Fibroblast of villous mesenchyme (primary cell): ENCODE data around the gene SMARCD2. TPM values are rescaled to one million over a fixed set of nuclear protein-coding genes. Genes with fewer than 3 reads are reported as not detected.

Experiments used
- DNase-seq: peaks from one replicate; pipeline ENCODE4 v3.0.0-alpha.2; 2010; ENCODE audit warnings: low read depth
- H3K4me3 ChIP-seq: 2 replicates; pipeline ENCODE4 v1.5.1; 2011; ENCODE audit warnings: low read depth, mild to moderate bottlenecking, low read length
- CTCF ChIP-seq: IDR thresholded peaks from 2 replicates; pipeline ENCODE4 v1.5.1; 2012; ENCODE audit warnings: low read depth, mild to moderate bottlenecking, low read length; ENCODE audit not compliant: insufficient read depth
- total RNA-seq: library from RNA; depleted of rRNA; stranded (reverse); fragments of >200 nt; gene quantifications from 2 replicates; pipeline ENCODE4 v1.2.3, GENCODE V29; 2012

SMARCD2 gene
- total RNA-seq, 1 donor, result 66.9 TPM

- TF ChIP-seq CTCF, result no peak
- peak overlapping the region; percentile 92 for H3K4me3 ChIP-seq
- DNase-seq, result no peak
Observed at GRCh38 chr17:63842173-63842539, 329 bp downstream of the SMARCD2 start.

- no peak for TF ChIP-seq CTCF
- DNase-seq, result peak; percentile 56
- peak overlapping the region; percentile 92 for H3K4me3 ChIP-seq
Observed at GRCh38 chr17:63841350-63842172, 924 bp downstream of the SMARCD2 start.

DNA sequence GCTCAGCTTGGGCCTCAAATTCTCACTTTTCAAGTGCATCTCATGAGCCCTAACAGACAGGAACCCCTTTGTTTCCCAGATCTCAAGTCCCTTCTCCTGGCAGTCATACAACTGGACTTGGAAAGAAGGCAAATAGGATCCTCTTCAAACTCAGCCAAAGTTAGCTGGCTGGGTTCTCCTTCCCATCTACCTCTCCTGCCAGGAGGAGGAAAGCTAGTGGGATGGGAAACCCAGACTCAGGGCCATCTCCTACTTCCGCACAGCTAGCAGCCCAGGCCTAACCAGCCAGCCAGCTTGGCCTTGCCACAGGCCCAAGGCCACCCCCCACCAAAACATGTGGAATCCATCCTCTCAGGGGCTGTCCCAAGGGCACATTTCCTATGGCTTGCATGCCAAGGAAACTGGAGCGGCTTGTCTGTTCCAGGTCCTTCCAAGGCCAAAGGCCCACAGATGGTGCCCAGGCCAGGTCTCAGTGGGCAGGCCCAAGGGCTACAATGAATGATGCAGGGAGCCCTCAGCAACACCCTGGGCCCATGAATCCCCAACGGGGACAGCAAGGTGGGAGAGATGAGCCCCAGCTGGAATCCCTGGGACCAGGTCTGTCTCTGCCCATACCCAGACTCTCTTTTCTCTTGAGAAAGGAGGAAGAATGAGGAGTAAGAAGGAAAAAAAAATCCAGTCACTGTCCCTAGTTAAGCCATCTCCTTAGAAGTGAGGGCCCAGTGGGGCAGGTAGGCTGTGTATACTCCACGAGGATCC is 1.7 kb downstream of the SMARCD2 start:
- H3K4me3 ChIP-seq, result peak overlapping the region; percentile 92
- TF ChIP-seq CTCF, result no peak
- no peak for DNase-seq

- DNase-seq, result peak; percentile 84
Observed at GRCh38 chr17:63838631-63839171, 3.8 kb downstream of the SMARCD2 start.

DNA sequence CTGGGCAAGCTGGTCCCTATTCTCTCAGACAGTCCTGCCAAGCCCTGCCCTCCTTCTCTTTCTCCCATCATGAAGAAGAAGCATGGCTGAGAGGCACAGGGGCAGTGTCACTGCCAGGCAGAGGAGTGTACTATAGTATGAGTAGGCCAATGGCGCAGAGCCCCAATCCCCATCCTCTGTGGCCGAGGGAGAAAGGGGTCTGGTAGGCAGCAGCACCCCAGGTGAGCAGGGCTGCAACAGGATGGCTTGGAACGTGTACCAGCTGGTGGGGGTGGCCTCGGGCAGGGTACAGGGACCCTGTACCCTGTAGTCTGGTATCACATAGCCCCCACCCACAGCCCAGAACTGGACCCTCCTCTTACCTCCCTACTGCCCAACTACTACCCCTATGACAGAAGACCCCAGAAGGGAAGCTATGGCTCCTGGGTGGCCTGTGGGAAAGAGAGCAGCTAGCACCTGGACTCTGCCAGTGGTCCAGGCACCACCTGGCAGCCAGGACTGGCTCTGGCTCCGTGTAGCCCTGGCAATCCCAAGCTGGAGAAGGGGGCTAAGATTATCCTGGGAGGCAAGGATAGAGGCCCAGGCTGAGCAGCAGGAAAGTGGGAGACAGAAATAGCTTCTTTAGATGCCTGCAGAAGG is 4.4 kb downstream of the SMARCD2 start:
- no peak overlapping the region for H3K4me3 ChIP-seq
- no peak for DNase-seq
- TF ChIP-seq CTCF, result no peak

More at GRCh38 chr17:63838631-63839171, 3.8 kb downstream of the SMARCD2 start:
- H3K4me3 ChIP-seq, result no peak overlapping the region
- no peak for TF ChIP-seq CTCF

DNA sequence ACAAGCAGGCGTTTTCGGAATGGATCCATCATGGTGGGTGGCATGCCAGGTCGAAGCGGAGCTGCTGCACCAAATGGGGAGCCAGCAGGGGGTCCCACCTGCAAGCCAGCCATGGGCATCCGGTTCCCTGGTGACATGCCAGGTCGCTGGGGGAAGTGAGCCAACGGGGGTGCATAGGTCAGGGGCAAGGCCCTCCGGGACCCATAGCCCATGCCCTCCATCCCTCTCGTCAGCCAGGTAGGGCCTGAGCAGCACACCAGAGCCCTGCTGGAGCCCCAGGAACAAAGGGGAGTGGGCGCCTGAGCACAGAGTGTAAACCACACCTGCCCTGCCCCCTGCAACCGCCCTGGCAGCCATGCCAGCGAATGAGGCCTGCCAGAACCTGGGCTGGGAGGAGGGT is 5.0 kb downstream of the SMARCD2 start:
- no peak for TF ChIP-seq CTCF
- no peak for DNase-seq
- H3K4me3 ChIP-seq, result no peak overlapping the region
